GM19035 (cell line): Measurements from ENCODE around the gene MT2A.
A peak's percentile ranks its signal among the peaks of the same experiment; 100 is the strongest.
"Not testable (repeated sequence)": the region's sequence is repeated elsewhere in the genome, so short reads cannot be mapped to it uniquely, and the experiment has no call there.

Source experiments
- ATAC-seq: cut with Tn5 transposase; IDR thresholded peaks from one replicate; pipeline ENCODE4 v1.9.1; 2021; ENCODE audit not compliant: unreplicated experiment

Gene MT2A

GRCh38 chr16:56608043-56608875 is at the start of gene MT2A:
MT2A (plus strand) TSS chr16:56608584; CDS start chr16:56608656, 72 bp downstream.
- ATAC-seq: peak; percentile 85

- ATAC-seq: no peak
These were observed 49.3 kb upstream of the MT2A start for GRCh38 chr16:56559109-56559508.

- ATAC-seq: no peak
These were observed 47.9 kb upstream of the MT2A start for GRCh38 chr16:56560447-56560846.

- ATAC-seq: no peak
These were observed 47.3 kb upstream of the MT2A start for GRCh38 chr16:56561126-56561525.

GRCh38 chr16:56564793-56565477 is 43.4 kb upstream of the MT2A start, which contains the start of gene MT4:
MT4 (plus strand) TSS chr16:56565073; CDS start chr16:56565129, 56 bp downstream.
- no peak for ATAC-seq

GRCh38 chr16:56569971-56570370 is 38.4 kb upstream of the MT2A start:
- no peak for ATAC-seq

GRCh38 chr16:56571525-56571924 is 36.9 kb upstream of the MT2A start:
- ATAC-seq: no peak

GRCh38 chr16:56574625-56575024 is 33.8 kb upstream of the MT2A start:
- no peak for ATAC-seq

GRCh38 chr16:56576585-56577299 is 31.6 kb upstream of the MT2A start:
- peak; percentile 90 for ATAC-seq

- ATAC-seq: no peak
These were observed 31.1 kb upstream of the MT2A start for GRCh38 chr16:56577300-56577625.

- no peak for ATAC-seq
These were observed 27.9 kb upstream of the MT2A start for GRCh38 chr16:56580391-56581048.

GRCh38 chr16:56582911-56583310 is 25.5 kb upstream of the MT2A start:
- ATAC-seq: not testable (repeated sequence)

GRCh38 chr16:56583351-56584168 is 24.8 kb upstream of the MT2A start:
- no peak for ATAC-seq

GRCh38 chr16:56584276-56584675 is 24.1 kb upstream of the MT2A start:
- no peak for ATAC-seq

GRCh38 chr16:56588781-56589140 is 19.6 kb upstream of the MT2A start:
- no peak for ATAC-seq

GRCh38 chr16:56589141-56590039 is 19.0 kb upstream of the MT2A start, which contains the start of gene MT3:
MT3 (plus strand) TSS chr16:56589528; CDS start chr16:56589591, 63 bp downstream.
- no peak for ATAC-seq

- no peak for ATAC-seq
These were observed 16.9 kb upstream of the MT2A start for GRCh38 chr16:56591377-56592060.

GRCh38 chr16:56593573-56594291 is 14.7 kb upstream of the MT2A start:
- ATAC-seq: no peak
